ENCODE data around the gene PRSS48. TPM values are rescaled to one million over a fixed set of nuclear protein-coding genes. Genes with fewer than 3 reads are reported as not detected.

PRSS48 gene
- total and polyA plus RNA-seq, 10 of the 15 experiments (the other 5 are each of a cell fraction or from before 2014, with no cell fraction given), result not detected

GRCh38 chr4:151227172-151227571 is 49.8 kb upstream of the PRSS48 start:
- Histone ChIP-seq H2AFZ (ENCODE audit: control insufficient read depth, low read depth, low read length) (no peak overlapping the region), H3K4me3 (no peak overlapping the region), H3K4me1 (ENCODE audit: control insufficient read depth, insufficient read depth, low read length) (no peaks in the 10 kb centered on the region), H3K79me2 (ENCODE audit: control insufficient read depth, insufficient read depth, low read length) (no peaks in the 10 kb centered on the region), H3K9me3 (replicated peaks; ENCODE audit: control insufficient read depth, insufficient read depth, low read length) (no peaks in the 10 kb centered on the region), H3K27me3 (replicated peaks in 1 of 2; ENCODE audit: control insufficient read depth in 2 of 2, insufficient read depth in 2 of 2, low read length in 1 of 2) (no peaks in the 10 kb centered on the region; a peak in 1 of 4 replicates), H3K4me2 (ENCODE audit: control insufficient read depth, insufficient read depth) (no peak overlapping the region), H3K9ac (ENCODE audit: control insufficient read depth, insufficient read depth, low read length) (no peak overlapping the region), H4K20me1 (ENCODE audit: control insufficient read depth, insufficient read depth) (no peaks in the 10 kb centered on the region), H3K36me3 (ENCODE audit: control insufficient read depth in 2 of 2, insufficient read depth in 2 of 2, low read length in 1 of 2) (no peaks in the 10 kb centered on the region), H3K27ac (ENCODE audit: control insufficient read depth, insufficient read depth) (no peak overlapping the region)
- ATAC-seq (no peak), FAIRE-seq (no peak), DNase-seq (ENCODE audit: low read depth, low spot score) (no peak)
- BruUV-seq (replicated peaks), result no TSS peak
- TF ChIP-seq GABPA (IDR thresholded peaks at IDR 0.05; ENCODE audit: low read depth) (no peak), RELB (IDR thresholded peaks at IDR 0.05; ENCODE audit: low read depth) (no peak), NBN (IDR thresholded peaks at IDR 0.05) (no peak), TCF7 (IDR thresholded peaks at IDR 0.05; ENCODE audit: borderline replicate concordance) (no peak), ZNF384 (IDR thresholded peaks at IDR 0.05; ENCODE audit: borderline replicate concordance, low read depth, low read length) (no peak), ZNF217 (IDR thresholded peaks at IDR 0.05) (no peak)
- ChIA-PET POLR2A (no interaction called here), CTCF (no interaction called here), SMC1A (ENCODE audit: uncharacterized antibody, unreplicated experiment) (no interaction called here), RAD21 (ENCODE audit: unreplicated experiment) (no interaction called here)
- in situ Hi-C loops (cut with MboI), result no loop called here
- WGBS (ENCODE audit: insufficient coverage, insufficient replicate concordance, low lambda C conversion rate, missing lambda C conversion rate), result 0% methylated on average over 1 of the region's 1 CpG
- intact Hi-C loops (cut with micrococcal nuclease; ENCODE audit: unreplicated experiment), result no loop called here

GRCh38 chr4:151227731-151228130 is 49.2 kb upstream of the PRSS48 start:
- ChIA-PET CTCF (interaction anchor here (0.5 kb wide), 1 partner anchor 1396 kb away, joined by 3 read pairs; no protein-coding TSS in a partner anchor), POLR2A (no interaction called here), SMC1A (ENCODE audit: uncharacterized antibody, unreplicated experiment) (no interaction called here), RAD21 (ENCODE audit: unreplicated experiment) (no interaction called here)
- BruUV-seq (replicated peaks), result no TSS peak
- H3K4me2 ChIP-seq (ENCODE audit: control insufficient read depth, insufficient read depth), result no peak overlapping the region
- no peaks in the 10 kb centered on the region for H3K79me2 ChIP-seq (ENCODE audit: control insufficient read depth, insufficient read depth, low read length)
- TF ChIP-seq NFYB (IDR thresholded peaks at IDR 0.05; ENCODE audit: insufficient read depth, low read depth, low read length), result 0 out of 2 replicates have a peak, but pooled peaks have one; percentile 36
- TF ChIP-seq FOS (IDR thresholded peaks at IDR 0.05; ENCODE audit: borderline replicate concordance, extremely low read depth, insufficient read length), result no peak
- TF ChIP-seq, protein P1, sequence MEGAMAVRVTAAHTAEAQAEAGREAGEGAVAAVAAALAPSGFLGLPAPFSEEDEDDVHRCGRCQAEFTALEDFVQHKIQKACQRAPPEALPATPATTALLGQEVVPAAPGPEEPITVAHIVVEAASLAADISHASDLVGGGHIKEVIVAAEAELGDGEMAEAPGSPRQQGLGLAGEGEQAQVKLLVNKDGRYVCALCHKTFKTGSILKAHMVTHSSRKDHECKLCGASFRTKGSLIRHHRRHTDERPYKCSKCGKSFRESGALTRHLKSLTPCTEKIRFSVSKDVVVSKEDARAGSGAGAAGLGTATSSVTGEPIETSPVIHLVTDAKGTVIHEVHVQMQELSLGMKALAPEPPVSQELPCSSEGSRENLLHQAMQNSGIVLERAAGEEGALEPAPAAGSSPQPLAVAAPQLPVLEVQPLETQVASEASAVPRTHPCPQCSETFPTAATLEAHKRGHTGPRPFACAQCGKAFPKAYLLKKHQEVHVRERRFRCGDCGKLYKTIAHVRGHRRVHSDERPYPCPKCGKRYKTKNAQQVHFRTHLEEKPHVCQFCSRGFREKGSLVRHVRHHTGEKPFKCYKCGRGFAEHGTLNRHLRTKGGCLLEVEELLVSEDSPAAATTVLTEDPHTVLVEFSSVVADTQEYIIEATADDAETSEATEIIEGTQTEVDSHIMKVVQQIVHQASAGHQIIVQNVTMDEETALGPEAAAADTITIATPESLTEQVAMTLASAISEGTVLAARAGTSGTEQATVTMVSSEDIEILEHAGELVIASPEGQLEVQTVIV (IDR thresholded peaks at IDR 0.05; ENCODE audit: borderline replicate concordance, partially characterized antibody), result no peak
- ATAC-seq (peak; percentile 30; the same call in 2 of the 3 replicates), FAIRE-seq (no peak), DNase-seq (ENCODE audit: low read depth, low spot score) (no peak)
- H3K27ac ChIP-seq (ENCODE audit: control insufficient read depth, insufficient read depth), result no peak overlapping the region
- no peaks in the 10 kb centered on the region for H3K4me1 ChIP-seq (ENCODE audit: control insufficient read depth, insufficient read depth, low read length)
- H3K27me3 ChIP-seq (replicated peaks in 1 of 2; ENCODE audit: control insufficient read depth in 2 of 2, insufficient read depth in 2 of 2, low read length in 1 of 2), result no peaks in the 10 kb centered on the region; a peak in 1 of 4 replicates
- in situ Hi-C loops (cut with MboI) (no loop called here), intact Hi-C loops (cut with micrococcal nuclease; ENCODE audit: unreplicated experiment) (no loop called here)
- H2AFZ ChIP-seq (ENCODE audit: control insufficient read depth, low read depth, low read length), result no peak overlapping the region
- H3K9ac ChIP-seq (ENCODE audit: control insufficient read depth, insufficient read depth, low read length), result no peak overlapping the region
- WGBS (ENCODE audit: insufficient coverage, insufficient replicate concordance, low lambda C conversion rate, missing lambda C conversion rate), result 4% methylated on average over 3 of the region's 3 CpGs
- H4K20me1 ChIP-seq (ENCODE audit: control insufficient read depth, insufficient read depth), result no peaks in the 10 kb centered on the region
- H3K4me3 ChIP-seq, result no peak overlapping the region
- H3K36me3 ChIP-seq (ENCODE audit: control insufficient read depth in 2 of 2, insufficient read depth in 2 of 2, low read length in 1 of 2), result no peaks in the 10 kb centered on the region
- H3K9me3 ChIP-seq (replicated peaks; ENCODE audit: control insufficient read depth, insufficient read depth, low read length), result no peaks in the 10 kb centered on the region

Data from GM12878 (cell line).